Effector memory CD8-positive, alpha-beta T cell (primary cell): ENCODE measurements around the gene PER2.

Experiments used
- ATAC-seq: fragments of 150-1000 bp; cut with Tn5 transposase; replicated peaks from 2 replicates; pipeline ENCODE4 v1.10.0; 2021; ENCODE audit warnings: mild to moderate bottlenecking, moderate library complexity
- DNase-seq, 3 experiments: peaks; one replicate each; pipeline ENCODE4 v3.0.0; 2021
- H3K27ac Mint-ChIP-seq, 2 donors: one replicate each; pipeline ENCODE4 v1.8.0; 2022; ENCODE audit warnings: mild to moderate bottlenecking in 2 of 2, mixed read lengths in 2 of 2, moderate library complexity in 2 of 2
- H3K27me3 Mint-ChIP-seq, 2 donors: one replicate each; pipeline ENCODE4 v1.8.0; 2022; ENCODE audit warnings: mixed read lengths in 2 of 2
- H3K36me3 Mint-ChIP-seq: one replicate; pipeline ENCODE4 v1.8.0; 2022; ENCODE audit warnings: mild to moderate bottlenecking, moderate library complexity, mixed read lengths; ENCODE audit not compliant: insufficient read depth
- H3K4me1 Mint-ChIP-seq, 2 donors: one replicate each; pipeline ENCODE4 v1.8.0; 2022; ENCODE audit warnings: low read depth in 2 of 2, mixed read lengths in 2 of 2
- H3K4me3 Mint-ChIP-seq, 2 donors: one replicate each; pipeline ENCODE4 v1.8.0; 2022; ENCODE audit warnings: mild to moderate bottlenecking in 2 of 2, mixed read lengths in 2 of 2, moderate library complexity in 2 of 2
- H3K9me3 Mint-ChIP-seq, 2 donors: one replicate each; pipeline ENCODE4 v1.8.0; 2022; ENCODE audit warnings: mixed read lengths in 2 of 2

The PER2 gene

DNA sequence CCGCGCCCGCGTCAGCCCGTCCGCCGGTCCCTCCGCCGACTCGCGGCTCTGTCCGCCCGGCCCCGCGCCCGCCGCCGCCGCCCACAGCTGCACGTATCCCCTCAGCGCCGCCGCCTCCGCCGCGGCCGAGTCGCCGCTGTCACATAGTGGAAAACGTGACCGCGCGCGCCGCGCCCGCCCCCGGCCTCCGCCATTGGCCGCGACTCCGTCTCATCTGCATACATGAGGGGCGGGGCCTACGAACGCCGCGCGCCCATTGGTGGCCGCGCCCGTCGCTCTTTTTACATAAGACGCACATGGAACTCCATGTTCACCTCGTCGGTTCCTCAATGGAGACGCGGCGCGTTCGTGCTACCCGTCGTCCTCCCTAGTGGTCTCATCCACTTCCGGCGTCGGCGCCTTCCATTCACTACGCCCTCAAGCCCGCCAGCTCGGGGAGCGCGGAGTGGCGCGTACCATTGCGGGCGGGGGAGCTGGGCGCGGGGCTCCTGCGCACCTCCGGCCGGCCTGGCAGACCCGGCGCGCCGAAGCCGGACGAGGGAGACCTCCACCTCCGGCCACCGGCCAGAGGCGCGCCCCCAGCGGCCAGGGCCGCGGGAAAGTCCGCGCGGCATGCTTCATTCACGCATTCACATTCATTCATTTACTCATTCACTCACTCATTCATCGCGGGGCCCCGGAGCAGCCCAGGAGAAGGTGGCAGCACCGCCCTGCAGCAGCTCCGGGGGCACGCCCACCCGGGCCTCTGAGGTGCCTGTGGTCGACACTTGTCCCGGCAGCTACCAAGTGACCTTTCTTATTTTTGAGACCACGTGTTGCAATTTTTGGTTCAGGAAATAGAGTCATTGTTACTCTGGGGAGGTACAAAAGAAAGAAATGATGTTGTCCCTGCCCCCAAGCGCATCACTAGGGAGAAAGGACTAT is 502 bp upstream of the PER2 start:
- ATAC-seq (peak; percentile 78), DNase-seq (peak; percentile 97)
- H3K4me3 Mint-ChIP-seq: peak overlapping the region; percentile 85 to 87
- H3K4me1 Mint-ChIP-seq: peaks cover 26 to 32% of the 10 kb centered on the region in 2 donors
- no peaks in the 10 kb centered on the region for H3K27me3 Mint-ChIP-seq
- peaks cover 22% of the 10 kb centered on the region for H3K36me3 Mint-ChIP-seq
- H3K27ac Mint-ChIP-seq: peak overlapping the region; percentile 95 to 97
- H3K9me3 Mint-ChIP-seq: no peaks in the 10 kb centered on the region

GRCh38 chr2:238286987-238287736 is 1.2 kb downstream of the PER2 start:
- no peaks in the 10 kb centered on the region for H3K27me3 Mint-ChIP-seq
- H3K4me1 Mint-ChIP-seq: peaks cover 30 to 44% of the 10 kb centered on the region in 2 donors
- H3K27ac Mint-ChIP-seq: peak overlapping the region; percentile 95 to 97
- H3K36me3 Mint-ChIP-seq: peaks cover 22% of the 10 kb centered on the region
- ATAC-seq: no peak
- no peaks in the 10 kb centered on the region for H3K9me3 Mint-ChIP-seq
- DNase-seq: no peak
- peak overlapping the region; percentile 85 to 87 for H3K4me3 Mint-ChIP-seq

GRCh38 chr2:238286551-238286950 is 1.9 kb downstream of the PER2 start:
- H3K27ac Mint-ChIP-seq: peak overlapping the region in 1 of 2 donors; percentile 97
- no peak for ATAC-seq
- H3K4me3 Mint-ChIP-seq: peak overlapping the region; percentile 85 to 87
- DNase-seq: no peak
- no peaks in the 10 kb centered on the region for H3K9me3 Mint-ChIP-seq
- peaks cover 36 to 45% of the 10 kb centered on the region in 2 donors for H3K4me1 Mint-ChIP-seq
- no peaks in the 10 kb centered on the region for H3K27me3 Mint-ChIP-seq
- H3K36me3 Mint-ChIP-seq: peaks cover 22% of the 10 kb centered on the region

DNA sequence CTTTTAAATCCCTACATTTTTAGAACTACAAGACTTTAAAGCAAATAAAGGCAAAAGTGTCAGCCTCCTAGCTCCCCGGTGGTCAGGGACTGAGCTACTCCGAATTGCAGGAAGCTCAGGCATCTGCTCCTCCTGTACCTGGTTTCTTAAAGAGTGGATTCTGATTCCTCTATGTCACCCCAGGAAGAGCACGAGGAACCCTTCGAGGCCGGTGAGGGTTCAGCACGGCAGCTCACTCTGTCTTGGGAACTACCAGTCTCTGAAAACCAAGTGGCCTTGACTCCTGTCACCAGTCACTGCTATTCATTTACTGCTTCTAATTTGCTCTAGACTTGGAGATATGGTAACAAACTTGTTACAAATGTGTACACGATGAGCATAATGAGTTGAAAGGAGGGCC is 2.3 kb downstream of the PER2 start:
- no peaks in the 10 kb centered on the region for H3K27me3 Mint-ChIP-seq
- peak overlapping the region in 1 of 2 donors; percentile 20 for H3K4me3 Mint-ChIP-seq
- H3K27ac Mint-ChIP-seq: no peak overlapping the region
- no peaks in the 10 kb centered on the region for H3K9me3 Mint-ChIP-seq
- H3K4me1 Mint-ChIP-seq: peaks cover 38 to 45% of the 10 kb centered on the region in 2 donors
- no peak for DNase-seq
- no peak for ATAC-seq
- H3K36me3 Mint-ChIP-seq: peaks cover 24% of the 10 kb centered on the region

GRCh38 chr2:238285653-238286082 is 2.7 kb downstream of the PER2 start:
- no peak for DNase-seq

GRCh38 chr2:238284802-238285515 is 3.5 kb downstream of the PER2 start:
- Mint-ChIP-seq H3K9me3 (no peaks in the 10 kb centered on the region), H3K27ac (no peak overlapping the region), H3K36me3 (peaks cover 23% of the 10 kb centered on the region), H3K4me3 (no peak overlapping the region), H3K27me3 (no peaks in the 10 kb centered on the region), H3K4me1 (peaks cover 34 to 37% of the 10 kb centered on the region in 2 donors)
- DNase-seq: no peak
- no peak for ATAC-seq

More at GRCh38 chr2:238285653-238286082, 2.7 kb downstream of the PER2 start:
- ATAC-seq: no peak
- Mint-ChIP-seq H3K27ac (no peak overlapping the region), H3K4me1 (peaks cover 37 to 44% of the 10 kb centered on the region in 2 donors), H3K27me3 (no peaks in the 10 kb centered on the region), H3K36me3 (peaks cover 26% of the 10 kb centered on the region), H3K4me3 (no peak overlapping the region), H3K9me3 (no peaks in the 10 kb centered on the region)

DNA sequence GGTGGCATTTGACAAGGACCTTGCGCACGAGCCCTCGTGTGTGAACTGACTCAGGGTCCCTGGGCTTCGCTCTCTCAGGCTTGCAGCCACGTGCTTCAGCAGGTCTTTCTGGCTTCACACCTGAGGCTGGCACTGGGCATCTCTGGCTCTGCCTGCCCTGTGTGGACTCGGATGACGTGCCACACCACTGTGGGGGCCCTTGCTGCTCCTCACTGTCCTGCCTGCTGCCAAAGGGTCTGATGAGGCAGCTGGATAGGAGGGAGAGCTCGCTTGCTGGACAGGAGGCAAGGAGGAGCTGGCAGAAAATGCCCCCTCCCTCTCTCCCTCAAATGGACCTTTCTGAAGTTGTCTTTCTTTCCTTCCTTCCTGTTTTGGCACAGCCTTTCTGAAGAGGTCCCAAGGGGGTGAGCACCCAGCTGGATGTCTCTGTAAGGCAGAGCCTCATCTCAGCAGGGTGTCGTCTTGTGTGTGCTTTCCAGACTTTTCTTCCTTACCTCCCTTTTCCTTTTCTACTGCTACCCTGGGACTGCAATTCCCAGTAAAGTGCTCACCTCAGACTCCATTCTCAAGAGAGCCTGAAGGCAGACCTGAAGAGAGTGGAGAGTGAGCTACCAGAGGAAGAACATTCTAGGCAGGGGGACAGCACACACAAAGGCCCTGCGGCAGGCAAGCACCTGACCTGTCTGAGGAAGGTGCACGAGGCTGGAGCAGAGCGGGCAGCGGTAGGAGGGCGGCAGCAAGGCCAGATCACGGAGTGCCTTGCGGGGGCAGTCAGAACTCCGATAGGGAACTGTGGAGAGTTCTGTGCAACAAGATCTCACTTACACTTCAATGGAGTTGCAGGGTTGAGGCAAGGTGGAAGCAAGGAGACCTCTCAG is 5.3 kb downstream of the PER2 start:
- Mint-ChIP-seq H3K27me3 (no peaks in the 10 kb centered on the region), H3K4me3 (no peak overlapping the region), H3K36me3 (peaks cover 17% of the 10 kb centered on the region), H3K9me3 (no peaks in the 10 kb centered on the region), H3K4me1 (peaks cover 25 to 30% of the 10 kb centered on the region in 2 donors), H3K27ac (no peak overlapping the region)
- no peak for DNase-seq
- no peak for ATAC-seq

- Mint-ChIP-seq H3K9me3 (no peaks in the 10 kb centered on the region), H3K27me3 (no peaks in the 10 kb centered on the region), H3K27ac (no peak overlapping the region), H3K4me3 (no peak overlapping the region), H3K36me3 (peaks cover 17% of the 10 kb centered on the region), H3K4me1 (peaks cover 19 to 21% of the 10 kb centered on the region in 2 donors)
- ATAC-seq (no peak), DNase-seq (no peak)
These were observed 6.5 kb downstream of the PER2 start for GRCh38 chr2:238281826-238282480.

DNA sequence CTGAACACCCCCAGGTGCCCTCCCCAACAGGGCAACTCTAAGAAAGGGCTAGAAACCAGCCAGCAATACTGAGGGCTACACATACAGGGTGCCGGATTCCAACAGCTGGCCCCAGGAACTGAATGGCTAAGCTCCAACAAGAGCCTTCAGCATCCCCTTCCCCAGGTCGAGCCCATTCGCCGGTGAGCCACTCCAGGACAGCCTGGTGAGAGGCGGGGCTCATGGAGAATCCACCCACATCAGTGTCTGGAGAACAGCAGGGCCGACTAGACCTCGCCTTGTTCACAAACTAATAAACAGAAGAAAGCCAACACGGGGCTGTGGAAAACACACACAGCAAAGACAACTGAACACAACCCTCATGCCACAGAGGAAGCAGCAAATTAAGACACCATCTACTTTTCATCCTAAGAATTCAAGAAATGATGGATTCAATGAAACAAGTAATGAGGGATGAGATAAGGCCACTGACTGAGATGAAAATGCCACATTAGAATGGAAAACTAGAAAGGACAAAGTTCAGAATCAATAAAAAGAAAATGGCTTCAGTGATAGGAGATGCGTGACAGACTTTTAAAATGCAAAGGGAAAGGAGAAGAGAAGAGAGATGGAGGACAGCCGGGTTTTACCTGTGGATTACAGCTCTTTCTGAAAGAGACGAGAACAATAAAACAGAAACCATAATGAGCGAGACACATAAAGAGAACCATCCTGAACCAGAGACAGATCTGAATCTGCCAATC is 8.2 kb downstream of the PER2 start:
- Mint-ChIP-seq H3K4me3 (no peak overlapping the region), H3K4me1 (peaks cover 17 to 18% of the 10 kb centered on the region in 2 donors), H3K9me3 (no peaks in the 10 kb centered on the region), H3K27ac (no peak overlapping the region), H3K36me3 (peaks cover 19% of the 10 kb centered on the region), H3K27me3 (no peaks in the 10 kb centered on the region)
- ATAC-seq (no peak), DNase-seq (no peak)

GRCh38 chr2:238279324-238279682 is 9.1 kb downstream of the PER2 start:
- Mint-ChIP-seq H3K9me3 (no peaks in the 10 kb centered on the region), H3K36me3 (peaks cover 27% of the 10 kb centered on the region)
- no peak for DNase-seq

GRCh38 chr2:238278626-238279323 is 9.6 kb downstream of the PER2 start:
- ATAC-seq (no peak), DNase-seq (no peak)
- no peak overlapping the region for H3K27ac Mint-ChIP-seq
- H3K4me1 Mint-ChIP-seq: peaks cover 16 to 17% of the 10 kb centered on the region in 2 donors
- no peaks in the 10 kb centered on the region for H3K9me3 Mint-ChIP-seq
- H3K36me3 Mint-ChIP-seq: peaks cover 30% of the 10 kb centered on the region
- no peaks in the 10 kb centered on the region for H3K27me3 Mint-ChIP-seq
- H3K4me3 Mint-ChIP-seq: no peak overlapping the region

More at GRCh38 chr2:238279324-238279682, 9.1 kb downstream of the PER2 start:
- Mint-ChIP-seq H3K4me1 (peaks cover 17 to 18% of the 10 kb centered on the region in 2 donors), H3K27ac (no peak overlapping the region), H3K4me3 (no peak overlapping the region), H3K27me3 (no peaks in the 10 kb centered on the region)
- ATAC-seq: no peak
